Suprapubic skin (tissue), 4 donors: ENCODE measurements around the gene ANG.

Experiments used
- EP300 ChIP-seq: sonication (generic); formaldehyde crosslinking; IDR thresholded peaks from one replicate; pipeline ENCODE4 v1.6.1; 2017; ENCODE audit warnings: antibody characterized with exemption
- POLR2AphosphoS5 ChIP-seq, 3 donors: sonication (generic); formaldehyde crosslinking; IDR thresholded peaks; one replicate each; pipeline ENCODE4 v1.6.1; 2017; ENCODE audit warnings: antibody characterized with exemption in 3 of 3
- TF ChIP-seq, protein P1 (sequence below), 2 donors: fragments of 200-600 bp in 1 of 2; fragments of 450-650 bp in 1 of 2; sonication (generic) in 1 of 2; IDR thresholded peaks; one replicate each; pipeline ENCODE4 v1.5.1; 2016 to 2019; ENCODE audit warnings: antibody characterized with exemption in 2 of 2, mild to moderate bottlenecking in 1 of 2, moderate library complexity in 1 of 2

DNA sequence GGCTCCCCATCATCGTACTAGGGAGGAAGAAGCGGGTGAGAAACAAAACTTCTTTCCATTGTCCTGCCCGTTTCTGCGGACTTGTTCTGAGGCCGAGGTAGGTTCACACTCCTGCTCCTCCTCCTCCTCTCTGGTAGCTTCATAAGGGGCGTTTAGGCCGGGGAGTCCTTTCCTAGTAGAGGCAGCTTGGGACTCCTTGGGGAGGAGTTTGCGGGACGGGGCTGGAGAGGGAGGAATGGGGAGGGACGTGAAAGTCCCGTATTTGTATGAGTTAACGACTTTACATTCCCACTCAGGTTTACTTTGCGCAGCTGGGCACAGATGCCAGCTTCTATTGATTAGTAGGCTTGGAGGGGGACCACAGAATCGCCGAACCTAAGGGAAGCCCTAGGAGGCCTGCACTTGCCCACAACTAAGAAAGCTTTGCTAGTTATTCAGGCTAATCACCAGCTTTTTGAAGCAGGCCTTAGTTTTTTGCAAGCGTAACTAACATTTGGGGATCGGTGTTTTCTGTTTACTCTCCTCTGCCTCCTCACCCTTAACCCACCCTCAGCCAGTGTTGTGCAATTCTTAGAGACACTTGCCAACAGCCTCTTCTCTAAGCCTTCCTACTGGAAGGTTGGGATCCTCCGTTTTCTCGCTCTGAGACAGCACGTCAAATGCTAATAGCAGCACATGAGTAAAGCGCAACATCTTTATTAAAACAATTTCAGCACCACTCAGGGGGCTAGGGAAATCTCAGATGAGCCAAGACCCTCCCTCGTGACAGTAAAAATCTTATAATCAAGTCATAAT is 3.7 kb upstream of the ANG start:
- TF ChIP-seq, protein P1, sequence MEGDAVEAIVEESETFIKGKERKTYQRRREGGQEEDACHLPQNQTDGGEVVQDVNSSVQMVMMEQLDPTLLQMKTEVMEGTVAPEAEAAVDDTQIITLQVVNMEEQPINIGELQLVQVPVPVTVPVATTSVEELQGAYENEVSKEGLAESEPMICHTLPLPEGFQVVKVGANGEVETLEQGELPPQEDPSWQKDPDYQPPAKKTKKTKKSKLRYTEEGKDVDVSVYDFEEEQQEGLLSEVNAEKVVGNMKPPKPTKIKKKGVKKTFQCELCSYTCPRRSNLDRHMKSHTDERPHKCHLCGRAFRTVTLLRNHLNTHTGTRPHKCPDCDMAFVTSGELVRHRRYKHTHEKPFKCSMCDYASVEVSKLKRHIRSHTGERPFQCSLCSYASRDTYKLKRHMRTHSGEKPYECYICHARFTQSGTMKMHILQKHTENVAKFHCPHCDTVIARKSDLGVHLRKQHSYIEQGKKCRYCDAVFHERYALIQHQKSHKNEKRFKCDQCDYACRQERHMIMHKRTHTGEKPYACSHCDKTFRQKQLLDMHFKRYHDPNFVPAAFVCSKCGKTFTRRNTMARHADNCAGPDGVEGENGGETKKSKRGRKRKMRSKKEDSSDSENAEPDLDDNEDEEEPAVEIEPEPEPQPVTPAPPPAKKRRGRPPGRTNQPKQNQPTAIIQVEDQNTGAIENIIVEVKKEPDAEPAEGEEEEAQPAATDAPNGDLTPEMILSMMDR (IDR thresholded peaks at IDR 0.05), result no peak
- TF ChIP-seq POLR2AphosphoS5 (IDR thresholded peaks at IDR 0.05) (no peak), EP300 (no peak)
